NB4 (cell line): ENCODE measurements around the gene CERCAM.
"Not testable (repeated sequence)": the region's sequence is repeated elsewhere in the genome, so short reads cannot be mapped to it uniquely, and the experiment has no call there.

Experiments used
- DNase-seq: peaks from one replicate; pipeline ENCODE4 v3.0.0; 2010; ENCODE audit warnings: low read depth
- H3K4me3 ChIP-seq: one replicate; pipeline ENCODE4 v1.5.1; 2011; ENCODE audit warnings: mild to moderate bottlenecking, low read depth, low read length, moderate library complexity
- CTCF ChIP-seq: IDR thresholded peaks from one replicate; pipeline ENCODE4 v1.5.1; 2012; ENCODE audit warnings: low read depth, low read length
- MAX ChIP-seq: IDR thresholded peaks from 2 replicates; pipeline ENCODE4 v1.6.1; 2011; ENCODE audit warnings: low read depth, low read length
- MYC ChIP-seq: IDR thresholded peaks from 2 replicates; pipeline ENCODE4 v1.6.1; 2011; ENCODE audit warnings: low read depth, low read length
- POLR2A ChIP-seq: IDR thresholded peaks from 2 replicates; pipeline ENCODE4 v1.6.1; 2011; ENCODE audit warnings: mild to moderate bottlenecking; ENCODE audit not compliant: insufficient read length; ENCODE audit errors: extremely low read depth

CERCAM gene

GRCh38 chr9:128408963-128409431 lies 11.7 kb upstream of the CERCAM start:
- TF ChIP-seq MYC, result no peak
- no peak for TF ChIP-seq POLR2A
- TF ChIP-seq CTCF, result no peak
- TF ChIP-seq MAX, result no peak
- DNase-seq, result no peak
- H3K4me3 ChIP-seq, result no peak overlapping the region

- DNase-seq, result no peak
- TF ChIP-seq MYC (no peak), MAX (no peak), POLR2A (no peak), CTCF (no peak)
Measured at GRCh38 chr9:128409450-128409849, 11.2 kb upstream of the CERCAM start.

GRCh38 chr9:128409978-128410377 lies 10.7 kb upstream of the CERCAM start:
- no peak overlapping the region for H3K4me3 ChIP-seq
- DNase-seq, result peak; percentile 28
- TF ChIP-seq CTCF (peak; percentile 18), POLR2A (no peak)

More at GRCh38 chr9:128409450-128409849, 11.2 kb upstream of the CERCAM start:
- no peak overlapping the region for H3K4me3 ChIP-seq

- TF ChIP-seq CTCF (no peak), POLR2A (no peak), MYC (no peak), MAX (no peak)
- no peak for DNase-seq
- H3K4me3 ChIP-seq, result no peak overlapping the region
Measured at GRCh38 chr9:128411364-128412119, 9.1 kb upstream of the CERCAM start.

- H3K4me3 ChIP-seq, result no peak overlapping the region
- peak; percentile 69 for TF ChIP-seq CTCF
- TF ChIP-seq MYC, result no peak
- DNase-seq, result peak; percentile 73
Measured at GRCh38 chr9:128412120-128412790, 8.4 kb upstream of the CERCAM start.

GRCh38 chr9:128413728-128414127 lies 6.9 kb upstream of the CERCAM start:
- not testable (repeated sequence) for DNase-seq, H3K4me3 ChIP-seq
